DMS153 treated with DMSO at 0.1 percent for 48 hours (cell line): ENCODE results near the gene RSF1.

Source experiments
- DNase-seq: peaks from one replicate; lab custom pipeline; 2025; ENCODE audit not compliant: unreplicated experiment; lab: John Stamatoyannopoulos, UW

RSF1 gene

GRCh38 chr11:77753230-77753629 is 67.3 kb downstream of the RSF1 start:
- no peak for DNase-seq

GRCh38 chr11:77752516-77752915 is 68.0 kb downstream of the RSF1 start:
- DNase-seq, result no peak

- DNase-seq, result no peak
Measured at GRCh38 chr11:77750394-77751156, 69.9 kb downstream of the RSF1 start.

- no peak for DNase-seq
Measured at GRCh38 chr11:77749232-77749631, 71.3 kb downstream of the RSF1 start.

GRCh38 chr11:77748266-77748665 is 72.3 kb downstream of the RSF1 start:
- no peak for DNase-seq

GRCh38 chr11:77747381-77747969 is 73.0 kb downstream of the RSF1 start:
- no peak for DNase-seq

- no peak for DNase-seq
Measured at GRCh38 chr11:77736473-77736872, 84.0 kb downstream of the RSF1 start.

GRCh38 chr11:77734890-77735289 is 85.6 kb downstream of the RSF1 start:
- DNase-seq, result no peak

GRCh38 chr11:77732143-77732542 is 88.4 kb downstream of the RSF1 start:
- DNase-seq, result no peak

- no peak for DNase-seq
Measured at GRCh38 chr11:77730789-77731188, 89.7 kb downstream of the RSF1 start.

- no peak for DNase-seq
Measured at GRCh38 chr11:77729063-77729462, 91.5 kb downstream of the RSF1 start.

- DNase-seq, result no peak
Measured at GRCh38 chr11:77728203-77728786, 92.2 kb downstream of the RSF1 start.

- DNase-seq, result no peak
Measured at GRCh38 chr11:77726524-77726923, 94.0 kb downstream of the RSF1 start.

- no peak for DNase-seq
Measured at GRCh38 chr11:77725433-77725832, 95.1 kb downstream of the RSF1 start.

- no peak for DNase-seq
Measured at GRCh38 chr11:77724636-77725035, 95.9 kb downstream of the RSF1 start.

- DNase-seq, result no peak
Measured at GRCh38 chr11:77723024-77723423, 97.5 kb downstream of the RSF1 start.

- no peak for DNase-seq
Measured at GRCh38 chr11:77710358-77710757, 110.2 kb downstream of the RSF1 start.

GRCh38 chr11:77705876-77706579 is 114.5 kb downstream of the RSF1 start:
- no peak for DNase-seq

- DNase-seq, result no peak
Measured at GRCh38 chr11:77705195-77705875, 115.2 kb downstream of the RSF1 start.

GRCh38 chr11:77704029-77704428 is 116.5 kb downstream of the RSF1 start:
- DNase-seq, result no peak

GRCh38 chr11:77699425-77699824 is 121.1 kb downstream of the RSF1 start:
- DNase-seq, result no peak
